HG03460 (cell line): Measurements from ENCODE around the gene CRHR1.
"Not testable (repeated sequence)": the region's sequence is repeated elsewhere in the genome, so short reads cannot be mapped to it uniquely, and the experiment has no call there.

Source experiments
- ATAC-seq: cut with Tn5 transposase; IDR thresholded peaks from one replicate; pipeline ENCODE4 v1.9.1; 2021; ENCODE audit not compliant: unreplicated experiment

CRHR1 gene

GRCh38 chr17:45784293-45784740, at the start of gene CRHR1:
CRHR1 (plus strand) TSS chr17:45784320; CDS start chr17:45784545, 225 bp downstream.
- ATAC-seq: no peak

GRCh38 chr17:45734598-45734997, 49.5 kb upstream of the CRHR1 start:
- no peak for ATAC-seq

GRCh38 chr17:45735488-45735887, 48.6 kb upstream of the CRHR1 start:
- no peak for ATAC-seq

- ATAC-seq: no peak
These were observed 44.3 kb upstream of the CRHR1 start for GRCh38 chr17:45739786-45740185.

GRCh38 chr17:45740553-45741330, 43.4 kb upstream of the CRHR1 start:
- ATAC-seq: no peak

- ATAC-seq: no peak
These were observed 41.9 kb upstream of the CRHR1 start for GRCh38 chr17:45742251-45742650.

GRCh38 chr17:45743626-45744326, 40.3 kb upstream of the CRHR1 start:
- ATAC-seq: no peak

- ATAC-seq: not testable (repeated sequence)
These were observed 39.3 kb upstream of the CRHR1 start for GRCh38 chr17:45744826-45745225.

GRCh38 chr17:45745601-45746494, 38.3 kb upstream of the CRHR1 start:
- no peak for ATAC-seq

GRCh38 chr17:45747911-45748310, 36.2 kb upstream of the CRHR1 start:
- ATAC-seq: no peak

GRCh38 chr17:45748731-45749310, 35.3 kb upstream of the CRHR1 start:
- ATAC-seq: no peak

GRCh38 chr17:45749831-45750335, 34.2 kb upstream of the CRHR1 start:
- ATAC-seq: no peak

- no peak for ATAC-seq
These were observed 33.2 kb upstream of the CRHR1 start for GRCh38 chr17:45750779-45751440.

- no peak for ATAC-seq
These were observed 32.7 kb upstream of the CRHR1 start for GRCh38 chr17:45751466-45751865.

- ATAC-seq: no peak
These were observed 31.9 kb upstream of the CRHR1 start for GRCh38 chr17:45752246-45752645.

GRCh38 chr17:45753645-45754225, 30.4 kb upstream of the CRHR1 start:
- no peak for ATAC-seq

GRCh38 chr17:45755050-45755449, 29.1 kb upstream of the CRHR1 start:
- ATAC-seq: no peak

GRCh38 chr17:45756266-45756991, 27.7 kb upstream of the CRHR1 start:
- ATAC-seq: no peak
